Neural progenitor cell (in vitro differentiated cells): ENCODE data around the gene SLC4A11. TPM values are rescaled to one million over a fixed set of nuclear protein-coding genes. Genes with fewer than 3 reads are reported as not detected.

ENCODE experiments used
- DNase-seq: peaks from one replicate; pipeline ENCODE4 v3.0.0-alpha.2; 2016; ENCODE audit warnings: low spot score
- H2AFZ ChIP-seq: fragments of 200-600 bp; sonication (generic); replicated peaks from 2 replicates; pipeline ENCODE4 v1.6.1; 2016; ENCODE audit warnings: antibody characterized with exemption
- H3F3A ChIP-seq: fragments of 200-600 bp; sonication (generic); 2 replicates; pipeline ENCODE4 v1.6.1; 2016; ENCODE audit warnings: antibody characterized with exemption, low read depth
- H3K27ac ChIP-seq: fragments of 200-600 bp; sonication (generic); 2 replicates; pipeline ENCODE4 v1.5.1; 2016; ENCODE audit warnings: mild to moderate bottlenecking
- H3K27me3 ChIP-seq: fragments of 200-600 bp; sonication (generic); 2 replicates; pipeline ENCODE4 v1.6.1; 2016; ENCODE audit warnings: mild to moderate bottlenecking, moderate library complexity
- H3K36me3 ChIP-seq: fragments of 200-600 bp; sonication (generic); 2 replicates; pipeline ENCODE4 v1.5.1; 2016
- H3K4me1 ChIP-seq: fragments of 200-600 bp; sonication (generic); 2 replicates; pipeline ENCODE4 v1.6.1; 2016; ENCODE audit warnings: mixed run types
- H3K4me2 ChIP-seq: fragments of 200-600 bp; sonication (generic); 2 replicates; pipeline ENCODE4 v1.6.1; 2016
- H3K4me3 ChIP-seq: fragments of 200-600 bp; sonication (generic); 2 replicates; pipeline ENCODE4 v1.5.1; 2016
- H3K79me2 ChIP-seq: fragments of 200-600 bp; sonication (generic); 2 replicates; pipeline ENCODE4 v1.6.1; 2016; ENCODE audit warnings: low read depth
- H3K9ac ChIP-seq: fragments of 200-600 bp; sonication (generic); 2 replicates; pipeline ENCODE4 v1.6.1; 2016
- H3K9me3 ChIP-seq: fragments of 200-600 bp; sonication (generic); 2 replicates; pipeline ENCODE4 v1.5.1; 2016; ENCODE audit warnings: low read depth
- H4K20me1 ChIP-seq: fragments of 200-600 bp; sonication (generic); 2 replicates; pipeline ENCODE4 v1.6.1; 2016; ENCODE audit warnings: low read depth
- H3K27ac Mint-ChIP-seq: 3 replicates; pipeline ENCODE4 v1.8.0; 2021; ENCODE audit warnings: mixed read lengths
- H3K27me3 Mint-ChIP-seq: 2 replicates; pipeline ENCODE4 v1.8.0; 2022; ENCODE audit warnings: low read depth, mild to moderate bottlenecking, inconsistent platforms, moderate library complexity, mixed read lengths; ENCODE audit not compliant: insufficient read depth
- H3K36me3 Mint-ChIP-seq: 3 replicates; pipeline ENCODE4 v1.8.0; 2021; ENCODE audit warnings: mixed read lengths
- H3K4me1 Mint-ChIP-seq: 3 replicates; pipeline ENCODE4 v1.8.0; 2021; ENCODE audit warnings: mixed read lengths
- H3K4me3 Mint-ChIP-seq: 3 replicates; pipeline ENCODE4 v1.8.0; 2021; ENCODE audit warnings: mild to moderate bottlenecking, moderate library complexity, mixed read lengths
- H3K9me3 Mint-ChIP-seq: 3 replicates; pipeline ENCODE4 v1.8.0; 2020; ENCODE audit warnings: mixed read lengths
- CTCF ChIP-seq: fragments of 200-600 bp; sonication (generic); IDR thresholded peaks from 2 replicates; pipeline ENCODE4 v1.5.1; 2017; ENCODE audit warnings: antibody characterized with exemption, mild to moderate bottlenecking
- EZH2 ChIP-seq: fragments of 200-600 bp; sonication (generic); IDR thresholded peaks from 2 replicates; pipeline ENCODE4 v1.6.1; 2017; ENCODE audit warnings: antibody characterized with exemption, mild to moderate bottlenecking, moderate library complexity
- EZH2phosphoT487 ChIP-seq: fragments of 200-600 bp; sonication (generic); IDR thresholded peaks from 2 replicates; pipeline ENCODE4 v1.6.1; 2017; ENCODE audit warnings: antibody characterized with exemption
- total RNA-seq: library from RNA; depleted of rRNA; stranded (reverse); fragments of >200 nt; gene quantifications from 2 replicates; pipeline ENCODE4 v1.2.3, GENCODE V29; 2015; ENCODE audit warnings: low replicate concordance

The SLC4A11 gene
- total RNA-seq, 1 donor from 2014 or later = 0.95 TPM

- peaks cover 34% of the 10 kb centered on the region for H3K79me2 ChIP-seq
- Mint-ChIP-seq H3K36me3 (peaks cover 10% of the 10 kb centered on the region), H3K4me1 (peaks cover 15% of the 10 kb centered on the region), H3K27me3 (peaks cover 4% of the 10 kb centered on the region), H3K9me3 (no peaks in the 10 kb centered on the region), H3K4me3 (peak within 1 kb of the TSS; percentile 97), H3K27ac (peak within 1 kb of the TSS; percentile 78)
- TF ChIP-seq EZH2 (no peak), EZH2phosphoT487 (no peak), CTCF (no peak)
- peaks cover 11% of the 10 kb centered on the region for H4K20me1 ChIP-seq
- H3K4me3 ChIP-seq = peak within 1 kb of the TSS; percentile 75
- H3F3A ChIP-seq = peaks cover 20% of the 10 kb centered on the region
- H3K27ac ChIP-seq = no peak within 1 kb of the TSS
- H3K4me2 ChIP-seq = peak within 1 kb of the TSS; percentile 95
- no peaks in the 10 kb centered on the region for H3K27me3 ChIP-seq
- peaks cover 11% of the 10 kb centered on the region for H3K4me1 ChIP-seq
- no peaks in the 10 kb centered on the region for H3K36me3 ChIP-seq
- DNase-seq = peak; percentile 88
- H3K9ac ChIP-seq = peak within 1 kb of the TSS; percentile 64
- peak within 1 kb of the TSS; percentile 84 for H2AFZ ChIP-seq
- no peaks in the 10 kb centered on the region for H3K9me3 ChIP-seq
These were observed 34.7 kb downstream of the SLC4A11 start, which contains the start of gene DDRGK1 for GRCh38 chr20:3204124-3204794. Gene DDRGK1 (minus strand): TSS chr20:3204682. CDS start chr20:3204627, 55 bp downstream.

- peaks cover 4% of the 10 kb centered on the region for H3K27me3 Mint-ChIP-seq
- peak; percentile 30 for DNase-seq
- peak overlapping the region; percentile 75 for H3K4me3 ChIP-seq
These were observed 35.5 kb downstream of the SLC4A11 start for GRCh38 chr20:3203315-3204123.

GRCh38 chr20:3202965-3203314, 36.0 kb downstream of the SLC4A11 start:
- Histone ChIP-seq H3K4me3 (peak overlapping the region; percentile 75), H3K27me3 (no peaks in the 10 kb centered on the region), H3K27ac (no peak overlapping the region), H3K9me3 (no peaks in the 10 kb centered on the region), H3K79me2 (peaks cover 25% of the 10 kb centered on the region), H3K4me2 (peak overlapping the region; percentile 95), H3K9ac (peak overlapping the region; percentile 64), H3F3A (peaks cover 11% of the 10 kb centered on the region), H2AFZ (no peak overlapping the region), H3K36me3 (no peaks in the 10 kb centered on the region), H3K4me1 (peaks cover 7% of the 10 kb centered on the region), H4K20me1 (peaks cover 11% of the 10 kb centered on the region)
- no peak overlapping the region for H3K27ac Mint-ChIP-seq
- peaks cover 16% of the 10 kb centered on the region for H3K36me3 Mint-ChIP-seq
- H3K9me3 Mint-ChIP-seq = no peaks in the 10 kb centered on the region
- peaks cover 8% of the 10 kb centered on the region for H3K4me1 Mint-ChIP-seq
- TF ChIP-seq CTCF (no peak), EZH2 (no peak), EZH2phosphoT487 (no peak)
- peak overlapping the region; percentile 71 for H3K4me3 Mint-ChIP-seq
- H3K27me3 Mint-ChIP-seq = peaks cover 4% of the 10 kb centered on the region
- DNase-seq = no peak

More at GRCh38 chr20:3203315-3204123, 35.5 kb downstream of the SLC4A11 start:
- Histone ChIP-seq H3K79me2 (peaks cover 31% of the 10 kb centered on the region), H3K9me3 (no peaks in the 10 kb centered on the region), H3K27me3 (no peaks in the 10 kb centered on the region), H3K4me1 (peaks cover 10% of the 10 kb centered on the region), H2AFZ (no peak overlapping the region), H3K36me3 (no peaks in the 10 kb centered on the region), H3F3A (peaks cover 15% of the 10 kb centered on the region), H3K9ac (peak overlapping the region; percentile 64), H3K27ac (no peak overlapping the region), H4K20me1 (peaks cover 11% of the 10 kb centered on the region), H3K4me2 (peak overlapping the region; percentile 95)
- Mint-ChIP-seq H3K9me3 (no peaks in the 10 kb centered on the region), H3K36me3 (peaks cover 16% of the 10 kb centered on the region), H3K27ac (peak overlapping the region; percentile 78), H3K4me1 (peaks cover 11% of the 10 kb centered on the region), H3K4me3 (peak overlapping the region; percentile 97)
- TF ChIP-seq CTCF = no peak
- no peak for TF ChIP-seq EZH2
- no peak for TF ChIP-seq EZH2phosphoT487
